Peyer's patch (tissue), 4 donors: ENCODE measurements around the gene USP4.

Source experiments
- CTCF ChIP-seq, 6 experiments: fragments of 450-650 bp in 4 of 6; fragments of 200-600 bp in 2 of 6; sonication (generic) in 1 of 6; IDR thresholded peaks; one replicate each; pipeline ENCODE4 v1.5.1; 2017 to 2019; ENCODE audit warnings: antibody characterized with exemption in 6 of 6, mild to moderate bottlenecking in 3 of 6, moderate library complexity in 1 of 6
- POLR2A ChIP-seq, 2 donors: fragments of 450-650 bp; IDR thresholded peaks; one replicate each; pipeline ENCODE4 v1.5.1; 2017; ENCODE audit warnings: antibody characterized with exemption in 2 of 2, mild to moderate bottlenecking in 2 of 2, moderate library complexity in 2 of 2

GRCh38 chr3:49377483-49377882, 37.6 kb upstream of the USP4 start:
- TF ChIP-seq CTCF (IDR thresholded peaks at IDR 0.05) (no peak), POLR2A (IDR thresholded peaks at IDR 0.05) (no peak)
